Hematopoietic multipotent progenitor cell treated with erythropoietin and hydrocortisone succinate and interleukin-3 and kit ligand, for 17 days (in vitro differentiated cells): Measurements from ENCODE around the gene FAM131B.
"Not testable (repeated sequence)": the region's sequence is repeated elsewhere in the genome, so short reads cannot be mapped to it uniquely, and the experiment has no call there.

Experiments used
- DNase-seq: peaks from one replicate; pipeline ENCODE4 v3.0.0-alpha.2; 2015; ENCODE audit warnings: low spot score

The FAM131B gene

DNA sequence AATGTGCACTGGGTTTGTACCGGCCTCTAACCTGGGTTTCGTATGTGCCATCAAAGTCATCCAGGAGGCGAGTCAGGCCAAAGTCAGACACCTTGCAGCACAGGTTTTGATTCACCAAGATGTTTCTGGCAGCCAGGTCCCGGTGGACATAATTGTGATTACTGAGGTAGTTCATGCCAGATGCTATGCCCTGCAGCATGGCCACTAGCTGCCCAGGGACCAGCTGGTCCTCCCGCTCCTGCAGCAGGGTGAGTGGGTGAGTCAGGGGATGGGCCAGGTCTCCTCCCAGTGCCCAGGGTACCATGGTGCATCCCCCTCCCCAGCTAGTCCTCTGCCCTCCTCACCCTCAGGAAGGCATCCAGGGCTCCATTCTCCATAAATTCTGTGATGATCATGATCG lies 32.3 kb upstream of the FAM131B start:
- no peak for DNase-seq

DNA sequence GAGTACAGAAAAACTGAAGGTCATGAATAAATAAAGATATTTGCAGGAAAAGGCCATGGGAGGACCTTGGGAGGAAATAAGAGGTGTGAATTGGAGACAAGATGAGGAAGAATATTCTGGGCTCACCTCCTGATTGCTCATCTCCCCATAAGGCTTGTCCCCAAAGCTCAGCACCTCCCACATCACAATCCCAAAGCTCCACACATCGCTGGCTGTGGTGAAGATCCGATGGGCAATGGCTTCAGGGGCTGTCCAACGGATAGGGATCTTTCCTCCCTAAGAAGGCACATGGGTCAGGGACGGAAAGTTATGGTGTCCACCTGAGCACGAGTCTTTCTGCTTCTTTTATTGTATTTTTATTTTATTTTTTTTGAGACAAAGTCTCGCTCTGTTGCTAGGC lies 31.6 kb upstream of the FAM131B start:
- DNase-seq = no peak

DNA sequence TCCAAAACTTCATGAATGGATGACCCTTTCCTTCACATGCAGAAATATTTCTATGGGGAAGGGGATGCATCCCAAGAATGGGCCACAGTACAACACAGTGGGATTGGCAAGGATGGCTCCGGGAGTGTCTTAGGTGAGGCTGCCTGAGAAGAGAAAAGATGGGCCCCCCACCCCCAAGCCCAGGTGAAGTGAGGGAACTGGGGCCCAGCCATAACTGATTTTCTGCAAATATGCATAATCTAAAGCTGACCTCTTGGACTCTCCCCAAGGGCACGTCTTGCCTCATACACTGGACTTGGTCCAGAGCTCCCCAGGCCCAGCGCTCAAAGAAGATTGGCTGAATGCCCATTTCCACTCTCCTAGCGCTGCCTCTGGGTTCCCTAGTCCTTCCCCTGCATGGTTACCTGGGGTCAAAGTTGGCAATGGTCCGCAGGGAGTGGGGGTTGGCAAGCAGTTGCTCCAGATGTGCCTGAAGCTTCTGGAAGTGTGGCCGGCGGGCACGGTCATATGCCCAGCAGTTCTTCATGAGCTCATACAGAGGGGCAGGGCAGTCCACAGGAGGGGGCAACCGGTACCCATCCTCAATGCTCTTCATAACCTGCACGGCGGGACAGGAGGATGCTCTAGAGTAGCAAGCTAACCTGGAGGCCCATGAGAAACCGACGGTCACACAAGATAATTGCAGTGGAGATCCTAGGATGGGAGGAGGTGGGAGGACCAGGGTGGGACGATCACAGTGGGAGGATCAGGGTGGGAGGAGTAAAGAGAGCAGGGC lies 30.9 kb upstream of the FAM131B start:
- DNase-seq = no peak

DNA sequence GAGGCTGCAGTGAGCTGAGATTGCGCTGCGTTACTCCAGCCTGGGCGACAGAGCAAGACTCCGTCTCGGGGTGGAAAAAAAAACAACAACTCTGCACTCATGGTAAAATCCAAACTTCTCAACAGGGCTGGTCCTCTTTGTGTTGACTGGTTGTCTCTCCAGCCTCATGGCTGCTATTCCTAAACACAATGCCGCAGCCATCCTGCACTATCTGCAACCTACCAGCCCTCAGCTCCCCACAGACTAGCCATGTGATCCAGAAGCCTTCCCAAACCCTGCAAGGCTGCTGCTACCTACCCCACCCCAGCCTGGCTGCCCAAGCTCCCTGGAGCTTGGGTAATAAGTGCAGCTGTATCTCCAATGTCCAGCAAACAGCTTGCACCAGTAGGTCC lies 30.4 kb upstream of the FAM131B start:
- no peak for DNase-seq

DNA sequence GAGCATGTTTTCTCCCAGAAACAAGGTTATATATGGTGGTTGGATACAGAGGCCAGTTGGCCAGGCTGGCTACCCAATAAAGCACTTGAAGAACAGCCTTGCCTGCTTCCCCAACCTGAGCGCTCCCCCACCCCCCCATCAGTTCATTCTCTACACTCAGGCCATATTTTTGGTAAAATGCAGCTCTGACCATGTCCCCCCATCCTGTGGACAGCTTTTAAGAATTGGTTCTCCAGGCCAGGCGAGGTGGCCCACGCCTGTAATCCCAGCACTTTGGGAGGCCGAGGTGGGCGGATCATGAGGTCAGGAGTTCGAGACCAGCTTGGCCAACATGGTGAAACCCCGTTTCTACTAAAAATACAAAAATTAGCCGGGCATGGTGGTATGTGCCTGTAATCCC lies 29.9 kb upstream of the FAM131B start:
- DNase-seq = not testable (repeated sequence)

DNA sequence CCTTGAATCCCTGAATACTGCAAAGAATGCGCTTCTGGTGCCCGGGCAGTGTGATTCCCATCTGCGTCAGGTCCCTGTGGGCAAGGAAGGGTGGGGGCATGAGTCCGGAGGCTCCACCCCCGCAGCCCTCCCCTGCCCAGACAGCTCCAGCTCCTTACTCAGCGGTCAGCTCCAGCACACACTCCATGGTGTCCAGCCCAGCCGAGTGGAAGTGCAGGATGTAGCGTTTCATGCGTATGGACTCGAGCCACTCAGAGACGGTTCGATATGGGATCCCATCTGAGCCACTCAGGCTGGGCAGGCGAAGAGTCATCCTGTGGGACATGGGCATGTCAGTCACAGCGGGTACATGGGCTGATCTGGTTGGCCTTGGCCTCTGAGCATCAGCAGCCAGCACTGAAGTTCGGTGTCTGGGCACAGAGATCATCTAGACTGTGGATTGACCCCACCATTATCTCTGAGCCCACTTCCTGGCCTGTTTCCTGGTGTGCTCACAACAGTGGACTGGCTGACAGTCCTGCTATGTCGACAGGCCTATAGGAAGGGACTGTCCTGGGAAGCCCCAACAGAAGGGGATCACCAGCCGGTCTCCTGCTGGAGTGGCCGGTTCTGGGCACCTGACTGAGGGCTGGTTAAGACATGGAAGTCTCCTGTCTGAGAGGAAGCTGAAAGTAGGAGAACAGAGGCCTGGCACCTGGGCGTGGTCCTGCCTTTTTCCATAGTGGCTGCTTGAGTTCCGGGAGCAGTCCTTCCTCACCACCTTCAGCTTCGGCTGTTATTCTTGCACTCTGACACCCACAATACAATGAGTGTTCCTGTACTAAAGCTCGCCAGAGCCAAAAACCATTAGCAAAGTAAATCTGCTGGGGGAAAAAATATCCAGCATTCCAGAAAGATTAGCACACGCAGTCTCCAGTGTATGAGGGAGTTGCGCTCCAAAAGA lies 29.2 kb upstream of the FAM131B start:
- no peak for DNase-seq

DNA sequence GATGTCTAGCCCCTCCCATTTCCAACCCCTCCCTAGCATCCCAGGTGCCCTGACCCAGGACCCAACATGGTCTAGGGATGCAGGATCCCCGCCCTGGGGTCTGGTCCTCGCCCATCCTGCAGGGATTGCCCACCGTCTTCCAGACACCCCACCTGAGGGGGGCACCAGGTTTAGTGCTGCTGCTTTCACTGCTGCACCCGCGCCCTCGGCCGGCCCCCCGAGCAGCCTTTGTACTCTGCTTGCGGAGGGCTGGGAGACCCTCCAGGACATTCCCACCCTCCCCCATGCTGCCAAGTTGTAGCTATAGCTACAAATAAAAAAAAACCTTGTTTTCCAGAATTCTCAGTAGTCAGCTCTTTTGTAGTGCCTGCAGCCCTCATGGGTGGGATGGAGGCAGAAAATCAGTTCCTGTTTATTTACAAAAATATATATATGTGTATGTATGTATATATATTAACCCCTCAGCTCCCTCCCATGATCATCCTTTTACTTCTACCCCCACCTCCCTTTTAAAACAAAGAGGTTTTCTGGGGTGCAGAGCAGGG lies 28.3 kb upstream of the FAM131B start:
- DNase-seq = no peak

DNA sequence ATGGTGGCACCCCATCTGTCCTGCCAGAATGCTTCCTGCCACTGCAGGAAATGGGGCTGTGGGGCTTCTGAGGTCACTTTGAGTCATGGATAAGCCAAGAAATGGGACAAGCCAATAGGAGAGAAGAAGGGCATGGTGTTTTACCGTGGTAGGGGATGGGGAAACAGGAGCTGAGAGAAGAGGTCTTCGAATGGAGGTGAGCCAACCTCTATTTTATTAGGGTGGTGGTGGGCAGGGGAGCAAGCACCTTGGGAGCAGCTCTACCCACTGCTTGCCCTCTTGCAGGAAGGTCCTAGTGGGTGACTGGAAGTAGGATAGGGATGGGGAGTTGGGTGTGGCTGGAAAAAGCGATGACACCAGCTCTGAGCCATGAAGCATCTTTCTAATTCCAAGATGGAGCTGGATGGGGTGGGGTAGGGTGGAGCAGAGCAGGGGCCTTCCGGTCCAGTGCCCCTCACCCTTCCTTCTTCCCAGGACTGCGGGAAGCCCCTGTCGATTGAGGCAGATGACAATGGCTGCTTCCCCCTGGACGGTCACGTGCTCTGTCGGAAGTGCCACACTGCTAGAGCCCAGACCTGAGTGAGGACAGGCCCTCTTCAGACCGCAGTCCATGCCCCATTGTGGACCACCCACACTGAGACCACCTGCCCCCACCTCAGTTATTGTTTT lies 27.7 kb upstream of the FAM131B start:
- DNase-seq = no peak

DNA sequence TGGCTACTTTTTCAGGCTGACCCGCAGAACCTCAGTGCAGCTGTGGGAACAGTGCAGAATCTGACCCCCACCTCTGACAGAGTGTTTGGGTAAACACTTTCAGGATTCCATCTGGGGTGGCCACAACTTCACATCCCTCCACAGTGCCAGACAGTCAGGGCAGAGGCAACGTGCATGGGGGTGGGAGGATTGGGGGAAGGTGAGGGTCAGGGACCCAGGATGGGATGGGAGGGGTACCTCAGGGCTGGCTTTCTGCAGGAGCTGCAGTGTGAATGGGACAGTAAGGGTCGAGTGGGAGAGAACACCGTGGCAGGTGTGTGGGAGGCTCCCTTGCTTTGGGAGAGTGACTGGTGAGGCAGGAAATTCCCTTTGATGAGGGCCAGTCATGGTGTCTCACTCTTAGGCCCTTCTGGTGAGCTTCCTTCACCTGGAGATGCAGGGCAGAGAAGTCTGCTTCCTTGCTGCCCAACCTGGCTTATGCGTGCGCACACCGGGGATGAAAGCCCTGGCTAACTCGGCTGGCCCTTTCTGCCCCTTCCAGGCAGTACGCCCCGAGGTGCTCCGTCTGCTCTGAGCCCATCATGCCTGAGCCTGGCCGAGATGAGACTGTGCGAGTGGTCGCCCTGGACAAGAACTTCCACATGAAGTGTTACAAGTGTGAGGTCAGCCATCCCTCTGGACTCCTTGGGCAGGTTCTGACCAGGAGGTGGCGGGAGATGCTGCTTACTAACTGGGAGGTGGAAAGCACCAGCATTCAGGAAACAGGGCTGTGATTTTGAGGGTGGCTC lies 27.0 kb upstream of the FAM131B start:
- no peak for DNase-seq

DNA sequence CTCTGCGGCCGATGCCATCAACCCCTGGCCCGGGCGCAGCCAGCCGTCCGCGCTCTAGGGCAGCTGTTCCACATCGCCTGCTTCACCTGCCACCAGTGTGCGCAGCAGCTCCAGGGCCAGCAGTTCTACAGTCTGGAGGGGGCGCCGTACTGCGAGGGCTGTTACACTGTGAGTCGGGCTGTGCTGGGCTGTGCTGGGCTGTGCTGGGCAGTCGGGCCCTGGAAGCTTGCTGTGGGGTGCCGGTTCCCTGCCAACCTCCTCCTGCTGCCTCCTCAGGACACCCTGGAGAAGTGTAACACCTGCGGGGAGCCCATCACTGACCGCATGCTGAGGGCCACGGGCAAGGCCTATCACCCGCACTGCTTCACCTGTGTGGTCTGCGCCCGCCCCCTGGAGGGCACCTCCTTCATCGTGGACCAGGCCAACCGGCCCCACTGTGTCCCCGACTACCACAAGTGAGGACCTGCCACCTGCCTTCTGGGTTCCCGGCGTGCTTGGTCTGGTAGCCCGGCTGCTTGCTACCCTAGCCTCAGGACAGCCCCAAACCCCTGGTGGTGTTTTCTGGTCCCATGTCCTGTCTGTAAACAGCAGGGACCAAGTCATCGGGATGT lies 26.1 kb upstream of the FAM131B start:
- no peak for DNase-seq

DNA sequence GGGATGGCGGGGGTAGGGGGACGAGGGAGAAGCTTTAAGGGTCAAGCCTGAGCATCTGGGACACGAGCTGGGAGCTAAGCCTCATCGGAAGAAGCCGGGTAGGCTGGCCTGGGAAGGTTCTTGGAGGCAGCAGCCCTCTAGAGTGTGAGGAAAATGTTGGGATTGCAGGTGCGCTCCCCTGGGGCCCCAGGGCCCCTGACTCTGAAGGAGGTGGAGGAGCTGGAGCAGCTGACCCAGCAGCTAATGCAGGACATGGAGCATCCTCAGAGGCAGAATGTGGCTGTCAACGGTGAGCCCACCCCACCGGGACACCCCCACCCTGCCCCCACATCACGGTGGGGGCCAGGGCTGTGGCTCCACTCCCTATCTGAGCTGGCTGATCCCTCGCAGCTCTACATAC lies 25.5 kb upstream of the FAM131B start:
- DNase-seq = no peak

DNA sequence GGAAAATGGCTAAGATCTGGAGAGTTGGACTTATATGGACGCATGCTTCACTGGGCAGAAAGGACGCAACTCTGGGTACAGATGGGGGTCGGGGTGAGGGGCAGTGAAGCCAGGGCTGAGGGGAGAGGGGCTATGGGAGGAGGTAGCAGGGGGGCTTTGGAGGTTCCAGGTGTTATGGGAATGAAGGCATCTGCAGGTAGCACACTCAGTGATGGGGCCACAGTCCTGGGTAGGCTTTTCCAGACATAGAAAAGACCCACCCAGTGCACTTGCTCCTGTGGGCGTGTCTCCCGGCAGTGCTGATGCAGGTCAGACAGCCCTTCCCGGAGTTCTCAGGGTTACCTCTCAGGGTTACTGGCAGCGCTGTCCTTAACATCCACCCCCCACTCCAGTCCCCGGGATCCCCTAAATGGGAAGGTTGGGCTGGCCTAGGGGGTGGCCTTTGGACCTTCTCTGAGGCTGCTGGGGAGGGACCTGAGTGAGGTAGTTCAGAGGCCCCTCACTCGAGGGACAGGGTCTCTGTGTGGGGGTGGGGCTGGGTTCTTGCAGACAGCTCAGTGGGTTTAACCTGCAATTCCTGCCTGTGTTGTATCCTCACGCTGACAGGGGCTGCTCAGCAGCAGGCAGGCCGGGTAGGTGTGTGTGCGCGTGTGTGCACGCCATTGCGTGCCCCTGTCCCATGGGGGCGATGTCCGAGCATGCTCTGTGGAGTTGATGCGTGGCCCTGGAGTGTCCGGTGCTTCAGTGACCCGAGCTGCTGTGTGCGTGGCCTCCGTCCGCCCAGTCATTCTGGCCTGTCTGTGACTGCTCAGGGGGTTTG lies 24.9 kb upstream of the FAM131B start:
- DNase-seq = no peak

DNA sequence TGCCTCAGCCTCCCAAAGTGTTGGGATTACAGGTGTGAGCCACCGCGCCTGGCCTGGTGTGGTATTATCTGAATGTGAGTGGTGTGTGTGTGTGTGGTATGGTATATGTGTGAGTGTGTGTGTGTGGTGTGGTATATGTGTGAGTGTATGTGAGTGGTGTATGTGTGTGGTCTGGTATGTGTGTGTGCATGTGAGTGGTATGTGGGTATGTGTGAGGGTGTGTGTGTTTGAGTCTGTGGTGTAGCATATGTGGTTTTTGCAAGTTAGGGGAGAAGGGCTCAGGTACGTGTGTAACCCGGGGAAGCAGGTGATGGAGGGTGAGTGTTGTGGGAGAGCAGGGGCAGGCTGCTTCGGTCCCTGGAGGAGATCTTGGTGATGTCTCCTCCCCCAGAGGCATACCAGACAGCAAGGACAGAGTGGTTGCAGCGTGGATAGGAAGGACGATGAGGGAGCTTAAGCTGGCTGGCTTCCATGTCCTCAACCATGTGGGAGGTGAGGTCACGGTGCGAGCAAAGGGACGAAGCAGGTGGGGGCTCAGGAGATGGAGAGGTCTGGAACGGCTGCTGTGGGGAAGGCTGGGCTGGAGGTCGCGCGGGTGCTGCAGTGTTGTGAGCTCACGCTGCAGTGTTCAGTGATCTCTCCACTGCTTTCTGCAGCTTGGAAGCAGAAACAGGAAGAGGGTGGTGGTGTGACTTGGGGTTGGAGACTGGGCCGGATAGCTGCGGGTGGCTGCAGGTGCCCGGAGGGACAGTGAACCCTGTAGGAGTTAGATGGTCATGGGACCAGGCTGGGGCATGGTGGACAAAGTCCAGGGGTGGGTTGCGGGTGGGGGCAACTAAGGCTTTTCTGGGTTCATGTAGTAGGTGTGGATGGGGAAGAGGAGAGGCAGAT lies 23.6 kb upstream of the FAM131B start:
- no peak for DNase-seq

DNA sequence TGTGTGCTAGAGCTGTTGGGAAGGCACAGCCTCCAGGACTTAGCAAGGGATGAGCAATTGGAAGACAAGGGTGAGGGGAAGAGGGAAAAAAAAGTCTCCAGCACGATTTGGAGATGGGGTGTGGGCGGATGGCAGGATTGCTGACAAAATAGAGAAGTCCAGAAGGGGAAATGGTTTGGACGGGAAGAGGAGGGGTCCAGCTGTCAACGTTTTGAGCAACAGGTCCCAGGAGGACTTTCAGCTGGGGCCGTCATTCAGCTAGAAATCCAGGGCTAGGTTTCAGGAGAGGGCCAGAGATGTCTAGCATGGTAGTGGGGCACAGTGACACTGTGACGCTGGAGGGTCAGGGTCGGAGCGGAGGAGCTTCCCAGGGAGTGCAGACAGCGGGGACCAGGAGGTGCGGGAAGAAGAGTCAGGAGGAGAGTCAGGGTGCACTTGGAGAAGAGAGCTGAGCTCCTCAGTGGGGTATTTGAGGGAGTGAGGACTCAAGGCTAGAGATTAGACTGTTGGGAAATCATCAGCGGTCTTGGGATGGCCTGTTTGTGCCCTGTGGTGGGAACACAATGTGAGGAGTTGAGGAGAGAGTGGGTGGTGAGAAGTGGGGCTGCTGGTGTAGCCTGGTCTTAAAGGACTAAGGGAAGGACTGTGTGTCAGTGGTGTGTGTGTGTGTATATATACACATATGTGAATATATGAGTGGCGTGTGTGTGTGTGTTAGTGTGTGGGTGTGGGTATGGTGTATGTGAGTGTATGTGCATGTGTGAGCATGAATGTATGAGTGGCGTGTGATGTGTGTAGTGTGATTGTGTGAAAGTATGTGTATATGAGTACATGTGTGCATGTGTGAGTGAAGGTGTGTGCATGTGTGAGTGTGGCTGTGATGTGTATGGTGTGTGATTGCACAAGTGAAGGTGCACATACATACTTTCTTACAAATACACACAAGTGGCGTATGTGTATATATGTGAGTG lies 22.4 kb upstream of the FAM131B start:
- no peak for DNase-seq

DNA sequence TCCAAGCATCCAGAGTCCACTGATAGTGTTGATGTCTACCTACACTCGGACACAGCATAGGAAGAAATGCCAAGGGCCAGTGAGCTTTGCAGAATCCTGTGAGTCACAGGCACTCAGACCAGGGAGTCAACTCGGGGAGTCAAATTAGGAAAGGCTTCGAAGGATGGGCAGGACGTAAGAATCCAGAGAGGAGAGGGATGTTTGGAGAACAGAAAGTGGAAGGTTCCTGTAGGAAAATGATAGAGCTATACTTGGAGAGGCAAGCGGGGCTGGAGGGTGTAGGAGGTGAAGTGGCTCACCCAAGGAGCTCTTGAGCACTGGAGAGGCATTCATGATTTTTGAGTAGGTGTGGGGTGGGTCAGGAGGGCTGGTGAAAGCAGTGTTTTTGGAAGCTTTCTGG lies 21.6 kb upstream of the FAM131B start:
- DNase-seq = no peak

DNA sequence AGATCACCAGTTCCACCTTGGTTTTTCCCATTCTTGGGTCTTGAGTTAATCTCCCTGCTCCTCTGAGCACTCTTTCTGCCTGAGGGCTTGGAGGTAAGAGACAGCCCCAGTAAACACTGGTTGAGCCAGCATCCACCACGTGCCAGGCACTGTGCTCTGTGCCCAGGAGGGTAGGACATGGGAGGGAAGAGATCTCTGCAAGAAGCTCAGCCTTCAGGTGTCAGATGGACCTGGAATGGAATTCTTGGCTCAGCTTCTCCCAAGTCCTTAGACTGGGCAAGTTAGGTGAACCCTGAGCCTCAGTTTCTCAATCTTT lies 21.1 kb upstream of the FAM131B start:
- DNase-seq = no peak

DNA sequence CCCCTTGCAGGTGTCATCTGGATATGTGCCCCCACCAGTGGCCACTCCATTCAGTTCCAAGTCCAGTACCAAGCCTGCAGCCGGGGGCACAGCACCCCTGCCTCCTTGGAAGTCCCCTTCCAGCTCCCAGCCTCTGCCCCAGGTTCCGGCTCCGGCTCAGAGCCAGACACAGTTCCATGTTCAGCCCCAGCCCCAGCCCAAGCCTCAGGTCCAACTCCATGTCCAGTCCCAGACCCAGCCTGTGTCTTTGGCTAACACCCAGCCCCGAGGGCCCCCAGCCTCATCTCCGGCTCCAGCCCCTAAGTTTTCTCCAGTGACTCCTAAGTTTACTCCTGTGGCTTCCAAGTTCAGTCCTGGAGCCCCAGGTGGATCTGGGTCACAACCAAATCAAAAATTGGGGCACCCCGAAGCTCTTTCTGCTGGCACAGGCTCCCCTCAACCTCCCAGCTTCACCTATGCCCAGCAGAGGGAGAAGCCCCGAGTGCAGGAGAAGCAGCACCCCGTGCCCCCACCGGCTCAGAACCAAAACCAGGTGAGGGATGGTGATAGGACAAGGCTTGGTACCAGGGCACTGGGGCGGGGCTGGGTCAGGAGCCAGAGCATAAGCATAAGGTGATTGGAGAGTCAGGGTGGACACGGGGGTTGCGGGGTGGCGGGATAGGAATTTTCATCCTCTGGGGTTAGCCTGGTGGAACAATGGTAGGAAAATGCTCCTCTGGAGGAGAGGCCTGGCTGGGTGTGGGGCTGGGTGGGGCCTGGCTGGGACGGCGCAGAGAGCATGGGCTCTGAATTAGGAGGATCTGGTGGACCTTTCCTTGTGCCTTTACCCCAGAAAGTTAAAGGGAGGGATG lies 20.5 kb upstream of the FAM131B start:
- no peak for DNase-seq
